IPS-15b (cell line): Measurements from ENCODE around the gene FDXR.
"Not testable (repeated sequence)": the region's sequence is repeated elsewhere in the genome, so short reads cannot be mapped to it uniquely, and the experiment has no call there.

Experiments
- H3K27me3 ChIP-seq: one replicate; pipeline ENCODE4 v1.6.1; 2013; ENCODE audit warnings: low read length; ENCODE audit not compliant: control insufficient read depth, insufficient read depth
- H3K36me3 ChIP-seq: one replicate; pipeline ENCODE4 v1.6.1; 2013; ENCODE audit warnings: low read length; ENCODE audit not compliant: control insufficient read depth, insufficient read depth
- H3K4me1 ChIP-seq: one replicate; pipeline ENCODE4 v1.6.1; 2013; ENCODE audit warnings: mild to moderate bottlenecking, low read length; ENCODE audit not compliant: control insufficient read depth, insufficient read depth
- H3K4me3 ChIP-seq: one replicate; pipeline ENCODE4 v1.5.1; 2013; ENCODE audit warnings: low read depth, low read length
- H3K9ac ChIP-seq: one replicate; pipeline ENCODE4 v1.6.1; 2013; ENCODE audit warnings: low read depth, mild to moderate bottlenecking, low read length
- H3K9me3 ChIP-seq: one replicate; pipeline ENCODE4 v1.6.1; 2013; ENCODE audit warnings: mild to moderate bottlenecking, low read length; ENCODE audit not compliant: control insufficient read depth, insufficient read depth

The FDXR gene

DNA sequence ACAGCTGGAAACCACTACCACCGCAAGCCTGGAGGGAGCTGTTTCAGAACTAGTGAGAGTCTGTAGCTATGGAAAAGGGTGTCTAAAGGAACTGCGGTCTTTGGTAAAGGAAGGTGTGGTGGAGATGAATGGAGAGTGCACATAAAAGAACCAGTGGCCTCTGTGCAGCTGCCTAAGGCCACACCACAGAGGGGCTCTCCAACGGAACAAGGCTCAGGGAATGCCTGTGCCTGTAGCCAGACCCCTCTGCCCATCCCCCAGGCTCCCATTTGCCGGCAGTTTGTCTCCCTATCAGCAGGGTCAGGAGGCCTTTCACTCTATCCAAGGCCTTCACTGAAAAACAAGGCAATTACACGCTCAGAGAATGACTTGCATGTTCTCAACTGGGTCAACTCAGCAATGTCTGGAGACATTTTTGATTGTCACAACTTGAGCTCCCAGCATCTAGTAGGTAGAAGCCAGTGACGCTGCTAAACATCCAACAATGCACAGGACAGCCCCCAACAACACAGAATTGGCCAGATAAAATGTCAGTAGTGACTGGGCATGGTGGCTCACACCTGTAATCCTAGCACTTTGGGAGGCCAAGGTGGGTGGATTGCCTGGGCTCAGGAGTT, 3.3 kb upstream of the FDXR start:
- H3K4me3 ChIP-seq: no peak overlapping the region
- no peaks in the 10 kb centered on the region for H3K9me3 ChIP-seq
- H3K27me3 ChIP-seq: peaks cover 8% of the 10 kb centered on the region
- H3K4me1 ChIP-seq: peaks cover 3% of the 10 kb centered on the region
- H3K9ac ChIP-seq: no peak overlapping the region
- H3K36me3 ChIP-seq: peaks cover 4% of the 10 kb centered on the region

DNA sequence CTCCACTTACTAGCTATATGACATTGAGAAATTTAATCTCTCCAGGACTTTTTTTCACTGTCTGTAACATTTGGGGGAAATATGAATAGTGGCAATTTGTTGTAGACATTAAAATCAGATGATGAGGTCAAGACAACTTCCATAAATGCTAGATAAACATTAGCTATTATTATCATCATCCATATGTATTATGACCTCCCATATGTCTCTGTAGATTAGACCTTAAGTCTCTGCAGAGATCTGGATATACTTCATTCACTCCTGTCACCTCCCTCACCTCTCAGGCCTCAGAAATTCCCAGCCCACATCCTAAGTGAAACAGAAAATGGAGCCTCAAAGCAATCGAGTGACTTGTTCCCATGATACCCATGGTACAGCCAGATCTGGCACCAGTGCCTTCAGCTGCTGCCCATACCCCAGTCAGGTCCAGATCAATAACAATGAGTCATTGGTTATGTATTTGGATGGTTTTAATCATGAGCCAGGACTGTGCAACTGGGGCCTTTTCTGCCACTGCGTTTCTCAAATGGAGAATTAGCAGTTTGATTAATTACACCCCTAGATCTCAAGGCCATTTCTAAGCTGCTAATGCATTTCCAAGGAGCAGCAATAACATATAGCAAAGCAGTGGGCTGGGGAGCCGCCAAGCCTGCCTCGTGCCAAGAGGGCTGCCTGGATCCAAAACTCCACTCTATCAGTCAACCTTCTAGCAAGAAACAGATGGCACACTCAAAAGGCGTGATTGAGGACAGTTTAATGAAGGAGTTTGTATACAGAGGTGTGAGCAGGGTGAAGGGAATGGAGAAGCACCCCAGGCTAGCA, 2.6 kb upstream of the FDXR start:
- Histone ChIP-seq H3K9me3 (no peaks in the 10 kb centered on the region), H3K4me1 (peaks cover 3% of the 10 kb centered on the region), H3K4me3 (no peak overlapping the region), H3K9ac (no peak overlapping the region), H3K27me3 (peaks cover 8% of the 10 kb centered on the region), H3K36me3 (peaks cover 4% of the 10 kb centered on the region)

DNA sequence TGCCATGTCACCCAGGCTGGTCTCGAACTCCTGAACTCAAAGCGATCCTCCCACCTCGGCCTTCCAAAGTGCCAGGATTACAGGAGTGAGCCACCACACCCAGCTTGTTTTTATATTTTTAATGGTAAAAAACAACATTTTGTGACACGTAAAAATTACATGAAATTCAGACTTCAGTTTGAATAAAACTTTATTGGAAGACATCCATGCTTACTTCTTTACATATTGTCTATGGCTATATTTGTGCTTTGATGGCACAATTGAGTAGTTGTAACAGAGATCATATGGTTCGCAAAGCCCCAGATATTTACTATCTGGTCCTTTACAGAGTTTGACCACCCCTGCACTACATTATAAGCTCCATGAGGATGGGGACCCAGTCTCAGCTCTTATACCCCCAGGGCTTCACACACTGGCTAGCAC, 1.8 kb upstream of the FDXR start:
- peaks cover 6% of the 10 kb centered on the region for H3K27me3 ChIP-seq
- no peaks in the 10 kb centered on the region for H3K9me3 ChIP-seq
- peaks cover 4% of the 10 kb centered on the region for H3K36me3 ChIP-seq
- no peak overlapping the region for H3K9ac ChIP-seq
- no peak overlapping the region for H3K4me3 ChIP-seq
- peaks cover 3% of the 10 kb centered on the region for H3K4me1 ChIP-seq

- H3K4me1 ChIP-seq: peaks cover 3% of the 10 kb centered on the region
- no peaks in the 10 kb centered on the region for H3K9me3 ChIP-seq
- peaks cover 6% of the 10 kb centered on the region for H3K27me3 ChIP-seq
- peak overlapping the region; percentile 76 for H3K9ac ChIP-seq
- H3K4me3 ChIP-seq: peak overlapping the region; percentile 77
- H3K36me3 ChIP-seq: peaks cover 4% of the 10 kb centered on the region
Observed at GRCh38 chr17:74873874-74874614, 1.2 kb upstream of the FDXR start.

DNA sequence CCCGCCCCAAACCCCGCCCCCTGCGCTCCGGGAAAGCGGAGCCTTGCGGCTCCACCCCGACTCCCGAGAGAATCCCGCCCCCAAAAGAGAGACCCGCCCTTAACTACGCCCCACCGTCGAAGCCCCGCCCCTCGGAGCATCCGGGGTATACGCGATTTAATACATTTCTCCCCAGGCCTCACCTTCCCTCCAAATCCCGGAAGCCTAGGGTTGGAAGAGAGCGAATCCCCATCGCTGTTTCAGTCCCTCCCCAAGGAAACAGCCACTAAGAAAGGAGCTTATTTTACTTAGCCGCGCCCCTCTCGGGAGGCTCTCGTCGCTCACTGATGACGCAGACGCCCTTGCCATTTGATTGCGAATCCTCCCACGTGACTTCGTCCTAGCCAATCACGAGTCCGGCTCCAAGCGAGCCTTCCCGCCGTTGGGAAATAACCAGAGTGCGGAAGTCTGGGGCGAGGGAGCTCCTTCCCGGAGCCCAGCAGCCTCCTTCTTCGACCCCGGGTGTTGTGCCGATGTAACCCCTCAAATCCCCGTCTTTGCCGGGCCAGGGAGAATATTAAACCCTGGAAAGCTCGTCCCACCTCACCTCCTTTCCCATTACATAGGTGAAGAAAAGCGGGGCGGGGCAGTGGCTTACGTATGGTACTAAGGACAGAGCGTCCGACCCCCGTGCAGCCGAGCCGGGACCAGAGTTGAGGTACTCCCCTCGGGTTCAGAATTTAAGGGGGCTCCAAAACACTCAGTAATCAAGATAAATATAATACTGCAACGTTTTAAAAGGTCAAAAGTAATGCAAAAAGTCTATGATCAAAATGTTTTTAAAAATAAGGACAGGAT, 461 bp upstream of the FDXR start:
- Histone ChIP-seq H3K9me3 (no peaks in the 10 kb centered on the region), H3K4me3 (peak overlapping the region; percentile 97), H3K4me1 (peaks cover 3% of the 10 kb centered on the region), H3K27me3 (peaks cover 6% of the 10 kb centered on the region), H3K36me3 (peaks cover 4% of the 10 kb centered on the region), H3K9ac (peak overlapping the region; percentile 76)

DNA sequence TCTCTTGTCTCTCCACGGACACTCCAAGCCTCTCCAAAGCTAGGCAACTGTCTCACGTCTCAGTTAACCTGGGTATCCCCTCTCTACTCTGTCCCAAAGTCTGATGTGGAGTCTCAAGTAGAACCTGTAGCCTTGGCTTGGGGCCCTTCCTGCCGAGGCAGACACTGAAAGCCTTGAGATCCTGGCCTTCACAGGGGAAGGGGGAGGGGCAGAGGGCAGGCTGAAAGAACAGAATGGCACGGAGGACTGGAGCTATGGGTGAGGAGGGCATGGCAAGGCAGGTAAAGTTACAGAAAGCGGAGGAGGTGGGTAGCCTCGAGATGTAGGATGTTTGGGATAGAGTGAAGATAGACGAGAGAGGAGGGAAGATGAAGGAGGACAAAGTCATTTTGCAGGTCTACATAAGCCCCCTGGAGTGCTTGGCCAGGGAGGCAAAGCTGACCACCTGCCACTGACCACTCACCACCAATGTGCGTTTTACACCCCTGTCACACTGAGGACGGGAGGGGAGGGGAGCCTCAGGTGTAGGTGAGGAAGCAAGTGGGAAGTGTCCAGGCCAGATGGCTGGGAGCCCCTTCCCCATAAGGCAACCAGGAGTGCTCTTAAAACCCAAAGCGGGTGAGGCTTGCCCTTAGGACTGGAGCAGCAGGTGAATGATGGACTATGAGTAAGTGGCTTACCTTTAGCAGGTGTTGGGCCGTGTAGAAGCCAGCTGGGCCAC, 1.3 kb downstream of the FDXR start:
- peaks cover 7% of the 10 kb centered on the region for H3K36me3 ChIP-seq
- H3K4me3 ChIP-seq: peak overlapping the region; percentile 97
- H3K9me3 ChIP-seq: no peaks in the 10 kb centered on the region
- peaks cover 6% of the 10 kb centered on the region for H3K27me3 ChIP-seq
- H3K4me1 ChIP-seq: peaks cover 3% of the 10 kb centered on the region
- no peak overlapping the region for H3K9ac ChIP-seq

DNA sequence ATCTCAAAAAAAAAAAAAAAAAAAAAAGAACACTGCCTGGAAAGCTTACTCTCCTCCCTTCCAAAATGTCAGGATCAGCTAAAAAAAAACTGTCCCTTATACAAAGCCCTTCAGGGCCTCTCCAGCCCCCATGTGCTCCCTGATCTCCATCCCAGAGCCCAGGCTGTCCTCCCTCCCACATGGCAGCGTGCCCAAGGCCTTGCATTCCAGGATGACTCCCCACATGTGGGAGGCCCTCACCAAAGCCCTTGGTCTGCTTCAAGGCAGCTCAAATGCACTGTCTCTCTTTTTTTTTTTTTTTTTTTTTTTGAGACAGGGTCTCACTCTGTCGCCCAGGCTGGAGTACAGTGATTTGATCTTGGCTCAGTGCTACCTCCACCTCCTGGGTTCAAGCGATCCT, 2.3 kb downstream of the FDXR start:
- Histone ChIP-seq H3K27me3 (peaks cover 6% of the 10 kb centered on the region), H3K9ac (no peak overlapping the region), H3K36me3 (peaks cover 11% of the 10 kb centered on the region), H3K4me1 (no peaks in the 10 kb centered on the region), H3K9me3 (no peaks in the 10 kb centered on the region), H3K4me3 (no peak overlapping the region)

- not testable (repeated sequence) for H3K4me1 ChIP-seq, H3K9me3 ChIP-seq, H3K4me3 ChIP-seq, H3K27me3 ChIP-seq, H3K9ac ChIP-seq
- H3K36me3 ChIP-seq: peaks cover 13% of the 10 kb centered on the region
Observed at GRCh38 chr17:74870028-74870427, 2.8 kb downstream of the FDXR start.

GRCh38 chr17:74868908-74869255, 3.9 kb downstream of the FDXR start:
- no peaks in the 10 kb centered on the region for H3K9me3 ChIP-seq
- H3K27me3 ChIP-seq: peaks cover 6% of the 10 kb centered on the region
- no peak overlapping the region for H3K4me3 ChIP-seq
- H3K36me3 ChIP-seq: peaks cover 16% of the 10 kb centered on the region
- H3K9ac ChIP-seq: no peak overlapping the region
- H3K4me1 ChIP-seq: no peaks in the 10 kb centered on the region

GRCh38 chr17:74868251-74868907, 4.4 kb downstream of the FDXR start:
- peaks cover 6% of the 10 kb centered on the region for H3K27me3 ChIP-seq
- peaks cover 19% of the 10 kb centered on the region for H3K36me3 ChIP-seq
- H3K9ac ChIP-seq: no peak overlapping the region
- H3K4me3 ChIP-seq: no peak overlapping the region
- no peaks in the 10 kb centered on the region for H3K9me3 ChIP-seq
- no peaks in the 10 kb centered on the region for H3K4me1 ChIP-seq
